Prostate gland (tissue), 2 donors: Measurements from ENCODE around the gene PCDHGA8.
A peak's percentile ranks its signal among the peaks of the same experiment; 100 is the strongest.

Experiments
- CTCF ChIP-seq, 4 experiments: fragments of 200-600 bp in 2 of 4; fragments of 450-650 bp in 2 of 4; sonication (generic) in 2 of 4; IDR thresholded peaks; 1 replicate in 3 of 4; 2 replicates in 1 of 4; pipeline ENCODE4 v1.5.1; 2016 to 2019; ENCODE audit warnings: antibody characterized with exemption in 4 of 4, mild to moderate bottlenecking in 2 of 4, moderate library complexity in 2 of 4
- POLR2A ChIP-seq: fragments of 450-650 bp; IDR thresholded peaks from one replicate; pipeline ENCODE4 v1.6.1; 2016; ENCODE audit warnings: antibody characterized with exemption, mild to moderate bottlenecking
- POLR2AphosphoS5 ChIP-seq: sonication (generic); formaldehyde crosslinking; IDR thresholded peaks from one replicate; pipeline ENCODE4 v1.6.1; 2017; ENCODE audit warnings: antibody characterized with exemption

- TF ChIP-seq CTCF (IDR thresholded peaks at IDR 0.05) (peak in 1 of 4 experiments; percentile 32), POLR2A (no peak), POLR2AphosphoS5 (no peak)
Measured at GRCh38 chr5:141354900-141355469, 37.4 kb upstream of the PCDHGA8 start, which contains the start of gene PCDHGA4.
